Mesenchymal stem cell (in vitro differentiated cells and primary cell): ENCODE data around the gene NUAK1.

Experiments
- DNase-seq: peaks from one replicate; pipeline ENCODE4 v3.0.0-alpha.2; 2013
- H2AFZ ChIP-seq: one replicate; pipeline ENCODE4 v1.6.1; 2013; ENCODE audit warnings: low read depth, mild to moderate bottlenecking, control low read depth, inconsistent platforms, low read length, moderate library complexity
- H2AK5ac ChIP-seq: 2 replicates; pipeline ENCODE4 v1.6.1; 2013; ENCODE audit warnings: low read length, moderate library complexity, mild to moderate bottlenecking, inconsistent platforms; ENCODE audit not compliant: severe bottlenecking
- H2BK120ac ChIP-seq: one replicate; pipeline ENCODE4 v1.6.1; 2013; ENCODE audit warnings: low read depth, mild to moderate bottlenecking, inconsistent platforms, low read length, moderate library complexity
- H2BK12ac ChIP-seq, 2 experiments: one replicate each; pipeline ENCODE4 v1.6.1; 2013; ENCODE audit warnings: inconsistent platforms in 2 of 2, low read length in 2 of 2, mild to moderate bottlenecking in 2 of 2, moderate library complexity in 2 of 2, control low read depth in 1 of 2
- H2BK15ac ChIP-seq: one replicate; pipeline ENCODE4 v1.6.1; 2013; ENCODE audit warnings: mild to moderate bottlenecking, low read depth, inconsistent platforms; ENCODE audit not compliant: poor library complexity, severe bottlenecking
- H2BK5ac ChIP-seq: 2 replicates; pipeline ENCODE4 v1.6.1; 2013; ENCODE audit warnings: low read depth, mild to moderate bottlenecking, low read length, control low read depth, inconsistent platforms; ENCODE audit not compliant: poor library complexity, severe bottlenecking
- H3K14ac ChIP-seq, 2 experiments: one replicate each; pipeline ENCODE4 v1.6.1; 2013; ENCODE audit warnings: inconsistent platforms in 2 of 2, low read length in 2 of 2, control low read depth in 1 of 2, mild to moderate bottlenecking in 1 of 2, moderate library complexity in 1 of 2
- H3K18ac ChIP-seq, 2 experiments: one replicate each; pipeline ENCODE4 v1.6.1; 2013; ENCODE audit warnings: inconsistent platforms in 2 of 2, low read length in 2 of 2, control low read depth in 1 of 2, low read depth in 1 of 2, mild to moderate bottlenecking in 1 of 2
- H3K23ac ChIP-seq, 2 experiments: one replicate each; pipeline ENCODE4 v1.6.1; 2013; ENCODE audit warnings: inconsistent platforms in 2 of 2, low read length in 2 of 2, mild to moderate bottlenecking in 2 of 2, moderate library complexity in 2 of 2, control low read depth in 1 of 2
- H3K27ac ChIP-seq: 2 replicates; pipeline ENCODE4 v1.5.1; 2013; ENCODE audit warnings: mild to moderate bottlenecking, moderate library complexity, low read length, control low read depth, inconsistent platforms; ENCODE audit not compliant: poor library complexity, severe bottlenecking
- H3K27me3 ChIP-seq, 2 experiments: 2 replicates each; pipeline versions ENCODE4 v1.6.1 to v1.7.0; 2013; ENCODE audit warnings: low read length in 2 of 2, mild to moderate bottlenecking in 2 of 2, moderate library complexity in 2 of 2, control low read depth in 1 of 2, inconsistent platforms in 1 of 2; ENCODE audit not compliant: control insufficient read depth in 1 of 2, insufficient read depth in 1 of 2
- H3K36me3 ChIP-seq, 2 experiments: 2 replicates each; pipeline versions ENCODE4 v1.6.1 to v1.7.0; 2013; ENCODE audit warnings: low read length in 2 of 2, control low read depth in 1 of 2, inconsistent platforms in 1 of 2, low read depth in 1 of 2, mild to moderate bottlenecking in 1 of 2; ENCODE audit not compliant: insufficient read depth in 2 of 2, control insufficient read depth in 1 of 2
- H3K4ac ChIP-seq, 2 experiments: one replicate each; pipeline ENCODE4 v1.6.1; 2013; ENCODE audit warnings: inconsistent platforms in 2 of 2, low read length in 2 of 2, mild to moderate bottlenecking in 2 of 2, moderate library complexity in 2 of 2, control low read depth in 1 of 2, low read depth in 1 of 2
- H3K4me1 ChIP-seq: 2 replicates; pipeline ENCODE4 v1.6.1; 2013; ENCODE audit warnings: low read depth, low read length, control low read depth; ENCODE audit not compliant: control insufficient read depth, insufficient read depth
- H3K4me2 ChIP-seq: 2 replicates; pipeline ENCODE4 v1.6.1; 2013; ENCODE audit warnings: low read length, mild to moderate bottlenecking, inconsistent platforms; ENCODE audit not compliant: poor library complexity, severe bottlenecking
- H3K4me3 ChIP-seq, 2 experiments: 2 replicates each; pipeline versions ENCODE4 v1.5.1 to v1.7.0; 2013; ENCODE audit warnings: low read length in 2 of 2, mild to moderate bottlenecking in 2 of 2, control low read depth in 1 of 2, low read depth in 1 of 2; ENCODE audit not compliant: insufficient read depth in 1 of 2
- H3K79me1 ChIP-seq: replicated peaks from 2 replicates; pipeline ENCODE4 v1.6.1; 2013; ENCODE audit warnings: mild to moderate bottlenecking, control low read depth, low read length, inconsistent platforms; ENCODE audit not compliant: poor library complexity, severe bottlenecking
- H3K9ac ChIP-seq: 2 replicates; pipeline ENCODE4 v1.7.0; 2013; ENCODE audit warnings: mild to moderate bottlenecking, low read length, moderate library complexity
- H3K9me3 ChIP-seq: 2 replicates; pipeline ENCODE4 v1.7.0; 2013; ENCODE audit warnings: mild to moderate bottlenecking, low read length; ENCODE audit not compliant: control insufficient read depth
- H4K8ac ChIP-seq: one replicate; pipeline ENCODE4 v1.6.1; 2013; ENCODE audit warnings: inconsistent platforms, mild to moderate bottlenecking, low read length, moderate library complexity
- H4K91ac ChIP-seq: one replicate; pipeline ENCODE4 v1.6.1; 2013; ENCODE audit warnings: mild to moderate bottlenecking, low read length, inconsistent platforms
- WGBS: methylation state at CpG from one replicate; pipeline ENCODE4 v1.1.7; 2013; ENCODE audit warnings: mixed read lengths; 5-methylcytosine and 5-hydroxymethylcytosine counted together

NUAK1 gene

DNA sequence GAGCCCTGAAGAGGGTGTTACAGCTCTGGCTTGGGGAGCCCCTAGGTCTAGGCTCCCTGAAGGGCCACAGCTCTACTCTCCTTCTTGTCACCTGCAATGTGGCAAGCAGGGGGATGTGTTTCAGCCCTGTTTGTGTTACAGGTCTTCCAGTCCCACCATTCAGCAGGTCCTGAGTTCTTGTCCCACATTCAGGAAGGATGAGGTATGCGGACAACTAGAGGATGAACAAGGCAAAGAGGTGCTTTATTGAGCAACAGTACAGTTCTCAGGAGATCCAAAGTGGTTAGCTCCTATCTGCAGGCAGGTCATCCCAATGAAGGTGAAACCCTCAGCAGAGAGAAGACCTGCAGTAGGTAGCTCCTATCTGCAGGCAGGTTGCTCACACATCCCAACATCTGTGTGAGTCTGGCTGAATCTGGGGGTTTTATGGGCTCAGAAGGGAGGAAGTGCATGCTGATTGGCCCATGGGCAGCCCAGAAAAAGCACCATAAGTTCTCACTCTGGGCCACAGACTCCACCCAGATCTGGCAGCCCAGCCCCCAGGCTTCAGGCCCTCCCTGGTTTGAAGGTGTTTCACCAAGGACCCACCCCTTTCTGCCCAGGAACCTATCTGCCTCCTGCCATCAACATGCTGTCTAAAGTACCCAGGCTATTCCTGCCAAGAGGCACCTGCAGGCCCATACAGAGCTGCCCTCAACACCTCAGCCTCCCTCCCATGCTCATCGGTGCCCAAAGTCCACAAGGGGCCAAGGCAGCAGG, 98.9 kb downstream of the NUAK1 start:
- H3K4ac ChIP-seq = no peak overlapping the region
- H3K79me1 ChIP-seq = no peaks in the 10 kb centered on the region
- H3K23ac ChIP-seq = no peak overlapping the region
- H4K91ac ChIP-seq = no peak overlapping the region
- no peak overlapping the region for H2BK120ac ChIP-seq
- H3K4me3 ChIP-seq = no peak overlapping the region
- H3K27ac ChIP-seq = no peak overlapping the region
- H2AFZ ChIP-seq = no peak overlapping the region
- H2BK12ac ChIP-seq = peak overlapping the region in 1 of 2 experiments; percentile 22
- no peak overlapping the region for H2BK15ac ChIP-seq
- no peak overlapping the region for H3K4me2 ChIP-seq
- no peak overlapping the region for H3K9ac ChIP-seq
- no peak overlapping the region for H2BK5ac ChIP-seq
- H3K27me3 ChIP-seq = peaks cover 0 to 3% of the 10 kb centered on the region in 2 experiments
- H3K36me3 ChIP-seq = no peaks in the 10 kb centered on the region
- WGBS = 100% methylated on average over 2 of the region's 2 CpGs
- peak overlapping the region; percentile 59 for H2AK5ac ChIP-seq
- peak overlapping the region in 1 of 2 experiments; percentile 44 for H3K14ac ChIP-seq
- H4K8ac ChIP-seq = no peak overlapping the region
- H3K4me1 ChIP-seq = peaks cover 11% of the 10 kb centered on the region
- H3K18ac ChIP-seq = peak overlapping the region in 1 of 2 experiments; percentile 16
- DNase-seq = no peak
- no peaks in the 10 kb centered on the region for H3K9me3 ChIP-seq

DNA sequence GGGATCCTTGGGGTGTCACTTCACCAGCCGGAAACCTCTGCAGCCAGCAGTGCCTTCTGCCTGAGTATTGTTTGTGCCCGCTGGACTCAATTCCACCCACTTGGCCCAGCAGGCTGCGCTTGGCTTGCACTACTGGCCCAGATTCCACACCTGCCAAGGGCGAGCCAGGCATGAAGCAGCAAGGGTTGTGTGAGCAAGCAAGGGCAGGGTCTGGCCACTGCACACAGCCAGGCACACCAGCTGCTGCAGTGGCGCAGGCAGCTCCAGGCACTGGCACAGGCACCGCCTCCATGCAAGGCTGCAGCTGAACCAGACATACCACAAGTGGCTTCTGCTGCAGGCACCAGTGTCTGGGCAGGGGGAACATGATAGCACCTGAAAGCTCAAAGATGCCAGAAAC, 99.5 kb downstream of the NUAK1 start:
- Histone ChIP-seq H3K79me1 (no peaks in the 10 kb centered on the region), H2BK12ac (no peak overlapping the region), H3K4me2 (no peak overlapping the region), H4K91ac (no peak overlapping the region), H3K23ac (no peak overlapping the region), H4K8ac (no peak overlapping the region), H3K27me3 (peaks cover 0 to 3% of the 10 kb centered on the region in 2 experiments), H3K14ac (no peak overlapping the region), H2AK5ac (no peak overlapping the region), H3K27ac (no peak overlapping the region), H3K4me3 (no peak overlapping the region), H3K4me1 (peaks cover 11% of the 10 kb centered on the region), H3K9ac (no peak overlapping the region), H2BK15ac (no peak overlapping the region), H3K9me3 (no peaks in the 10 kb centered on the region), H3K4ac (no peak overlapping the region), H2AFZ (no peak overlapping the region), H3K18ac (peak overlapping the region in 1 of 2 experiments; percentile 0), H3K36me3 (no peaks in the 10 kb centered on the region), H2BK5ac (no peak overlapping the region), H2BK120ac (no peak overlapping the region)
- no peak for DNase-seq
- 93% methylated on average over 6 of the region's 6 CpGs for WGBS

DNA sequence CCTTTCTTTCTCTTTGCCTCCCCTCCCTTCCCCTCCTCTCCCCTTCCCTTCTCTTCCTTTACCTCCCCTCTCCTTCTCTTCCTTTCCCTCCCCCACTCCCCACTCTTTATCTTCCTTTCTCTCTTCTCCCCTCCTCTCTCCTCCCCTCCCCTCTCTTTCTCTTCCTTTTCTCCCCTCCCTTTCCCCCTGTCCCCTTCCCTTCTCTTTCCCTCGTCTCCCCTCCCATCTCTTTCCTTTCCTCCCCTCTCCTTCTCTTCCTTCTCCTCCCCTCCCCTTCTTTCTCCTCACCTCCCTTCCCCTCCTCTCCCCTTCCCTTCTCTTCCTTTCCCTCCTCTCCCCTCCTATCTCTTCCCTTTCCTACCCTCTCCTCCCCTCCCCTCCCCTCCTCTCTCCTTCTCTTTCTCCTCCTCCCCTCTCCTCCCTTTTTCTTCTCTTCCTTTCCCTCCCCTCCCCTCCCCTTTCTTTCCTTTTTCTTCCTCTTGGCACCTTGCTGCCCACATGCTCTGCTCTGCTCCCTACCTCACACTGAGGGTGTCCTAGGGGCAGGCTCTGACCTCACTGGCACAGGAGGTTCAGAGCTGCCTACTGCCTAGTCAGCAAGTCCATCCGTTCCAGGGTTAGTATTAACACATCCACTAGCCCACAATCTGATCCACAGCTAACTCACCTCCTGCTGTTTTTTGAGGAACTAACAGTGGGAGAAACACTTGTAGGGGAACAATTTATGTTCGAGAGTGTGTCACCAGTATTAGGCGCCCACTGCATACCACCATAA, 101.0 kb downstream of the NUAK1 start:
- Histone ChIP-seq H3K79me1 (no peaks in the 10 kb centered on the region), H3K27me3 (peaks cover 0 to 3% of the 10 kb centered on the region in 2 experiments), H3K36me3 (no peaks in the 10 kb centered on the region), H2BK5ac (no peak overlapping the region), H3K4ac (peak overlapping the region in 1 of 2 experiments; percentile 13), H2BK15ac (no peak overlapping the region), H2AK5ac (no peak overlapping the region), H4K91ac (no peak overlapping the region), H3K4me2 (no peak overlapping the region), H3K14ac (no peak overlapping the region), H3K23ac (no peak overlapping the region), H2BK120ac (no peak overlapping the region), H3K4me3 (no peak overlapping the region), H3K18ac (peak overlapping the region; percentile 31 to 52), H3K4me1 (peaks cover 15% of the 10 kb centered on the region), H3K27ac (no peak overlapping the region), H3K9ac (no peak overlapping the region), H2BK12ac (peak overlapping the region; percentile 12 to 62), H4K8ac (no peak overlapping the region), H3K9me3 (no peaks in the 10 kb centered on the region), H2AFZ (no peak overlapping the region)
- 88% methylated on average over 1 of the region's 4 CpGs for WGBS
- DNase-seq = no peak

DNA sequence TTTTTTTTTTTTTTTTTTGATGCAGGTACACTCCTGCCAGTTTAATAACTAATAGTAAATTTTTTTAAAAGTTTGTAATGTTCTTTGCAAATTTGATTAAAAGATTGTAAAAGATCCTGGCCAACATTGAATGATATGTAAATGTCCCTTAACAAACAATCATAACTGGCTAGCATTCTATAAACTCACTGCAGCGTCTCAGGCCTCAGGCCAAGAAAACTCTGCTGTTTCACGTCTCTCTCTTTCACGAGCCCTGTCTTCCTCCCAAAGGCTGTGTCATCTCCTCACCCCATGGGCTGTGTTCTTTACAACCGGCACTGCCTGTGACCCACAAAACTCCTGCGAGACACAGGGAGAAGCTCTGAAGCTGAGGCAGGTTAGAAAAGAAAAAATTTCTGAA, 103.3 kb downstream of the NUAK1 start:
- 85% methylated on average over 3 of the region's 5 CpGs for WGBS
- no peak overlapping the region for H2BK15ac ChIP-seq
- no peak overlapping the region for H3K9ac ChIP-seq
- H3K79me1 ChIP-seq = no peaks in the 10 kb centered on the region
- no peak overlapping the region for H3K23ac ChIP-seq
- no peak overlapping the region for H3K4me3 ChIP-seq
- no peak overlapping the region for H2AFZ ChIP-seq
- H2BK5ac ChIP-seq = no peak overlapping the region
- H3K14ac ChIP-seq = no peak overlapping the region
- no peaks in the 10 kb centered on the region for H3K36me3 ChIP-seq
- no peaks in the 10 kb centered on the region for H3K9me3 ChIP-seq
- no peak overlapping the region for H4K8ac ChIP-seq
- no peak overlapping the region for H2BK12ac ChIP-seq
- no peak overlapping the region for H3K27ac ChIP-seq
- DNase-seq = no peak
- peak overlapping the region; percentile 14 for H2AK5ac ChIP-seq
- peaks cover 0 to 3% of the 10 kb centered on the region in 2 experiments for H3K27me3 ChIP-seq
- no peak overlapping the region for H3K4me2 ChIP-seq
- no peak overlapping the region for H4K91ac ChIP-seq
- H3K18ac ChIP-seq = no peak overlapping the region
- H3K4me1 ChIP-seq = peaks cover 17% of the 10 kb centered on the region
- H3K4ac ChIP-seq = no peak overlapping the region
- H2BK120ac ChIP-seq = no peak overlapping the region
